Activated CD8-positive, alpha-beta memory T cell treated with anti-CD3 and anti-CD28 coated beads, Interleukin-2, amount 50 U/mL, for 24 hours (primary cell): Measurements from ENCODE around the gene IARS1.
A peak's percentile ranks its signal among the peaks of the same experiment; 100 is the strongest.

ENCODE experiments used
- DNase-seq: peaks from one replicate; pipeline ENCODE4 v3.0.0-alpha.2; 2020; ENCODE audit errors: extremely low read depth

IARS1 gene

GRCh38 chr9:92293452-92294296 is at the start of gene IARS1:
TSS of gene IARS1 (minus strand) at chr9:92293697. CDS start at chr9:92289419, 4,278 bp downstream.
- peak; percentile 100 for DNase-seq

GRCh38 chr9:92342825-92343488 is 49.5 kb upstream of the IARS1 start:
- no peak for DNase-seq

- DNase-seq: no peak
Observed at GRCh38 chr9:92341578-92341977, 48.1 kb upstream of the IARS1 start.

DNA sequence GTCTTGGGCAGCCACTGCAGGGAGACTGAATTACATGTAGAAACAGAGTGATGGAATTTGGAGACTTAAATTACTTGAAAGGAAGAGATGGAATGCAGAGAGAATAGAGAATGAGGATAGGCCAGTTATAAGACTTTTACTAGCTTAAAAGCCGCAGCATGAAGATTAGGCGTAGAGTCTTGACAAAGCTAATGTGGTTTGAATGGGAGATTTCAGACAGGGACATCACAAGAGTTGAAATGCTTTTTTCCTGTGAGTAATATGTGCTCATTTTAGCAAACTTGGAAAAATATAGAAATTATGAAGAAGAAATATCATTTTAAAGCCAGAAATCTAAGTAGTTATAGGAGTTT is 39.8 kb upstream of the IARS1 start:
- no peak for DNase-seq

DNA sequence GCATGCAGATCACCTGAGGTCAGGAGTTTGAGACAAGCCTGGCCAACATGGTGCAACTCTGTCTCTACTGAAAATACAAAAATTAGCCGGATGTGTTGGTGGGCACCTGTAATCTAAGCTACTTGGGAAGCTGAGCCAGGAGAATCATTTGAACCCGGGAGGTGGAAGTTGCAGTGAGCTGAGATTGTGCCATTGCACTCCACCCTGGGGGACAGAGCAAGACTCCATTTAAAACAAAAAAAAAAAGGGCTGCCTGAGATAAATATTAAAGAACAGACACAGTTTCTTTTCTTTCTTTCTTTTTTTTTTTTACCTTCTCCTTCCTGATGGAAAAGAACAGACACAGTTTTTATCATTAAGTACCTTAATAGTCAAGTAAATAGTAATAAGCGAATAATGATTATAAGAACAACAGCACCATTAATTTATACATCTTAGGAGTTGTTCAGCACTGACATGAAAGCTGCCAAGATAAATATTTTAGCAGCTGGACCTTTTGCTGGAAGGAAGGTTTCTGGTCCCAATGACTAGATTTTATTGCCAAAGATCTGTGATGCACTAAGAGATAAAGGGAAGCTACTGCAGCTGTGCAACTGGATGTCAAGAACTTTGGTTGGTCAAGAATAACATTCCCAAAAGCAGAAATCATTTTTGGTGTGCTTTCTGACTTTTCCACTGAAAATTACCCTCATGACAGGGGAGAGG is 39.2 kb upstream of the IARS1 start:
- DNase-seq: no peak

DNA sequence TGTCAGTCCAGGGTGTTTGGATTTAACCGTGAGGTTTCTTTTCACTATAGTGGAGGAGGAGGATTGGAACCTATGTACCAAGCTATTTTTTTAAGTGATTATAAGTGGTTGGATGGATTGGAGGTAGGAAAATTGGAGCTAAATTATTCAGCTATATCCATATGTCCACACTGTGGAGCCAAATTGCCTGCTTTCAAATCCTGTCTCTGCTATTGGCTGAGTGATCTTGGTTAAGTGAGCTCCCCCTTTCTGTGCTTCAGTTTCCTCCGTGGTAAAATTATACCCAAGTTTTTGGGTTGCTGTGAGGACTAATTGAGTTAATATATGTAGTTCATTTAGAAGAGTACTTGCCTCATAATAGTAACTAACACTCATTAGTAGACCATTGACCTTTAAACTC is 34.7 kb upstream of the IARS1 start:
- DNase-seq: no peak

DNA sequence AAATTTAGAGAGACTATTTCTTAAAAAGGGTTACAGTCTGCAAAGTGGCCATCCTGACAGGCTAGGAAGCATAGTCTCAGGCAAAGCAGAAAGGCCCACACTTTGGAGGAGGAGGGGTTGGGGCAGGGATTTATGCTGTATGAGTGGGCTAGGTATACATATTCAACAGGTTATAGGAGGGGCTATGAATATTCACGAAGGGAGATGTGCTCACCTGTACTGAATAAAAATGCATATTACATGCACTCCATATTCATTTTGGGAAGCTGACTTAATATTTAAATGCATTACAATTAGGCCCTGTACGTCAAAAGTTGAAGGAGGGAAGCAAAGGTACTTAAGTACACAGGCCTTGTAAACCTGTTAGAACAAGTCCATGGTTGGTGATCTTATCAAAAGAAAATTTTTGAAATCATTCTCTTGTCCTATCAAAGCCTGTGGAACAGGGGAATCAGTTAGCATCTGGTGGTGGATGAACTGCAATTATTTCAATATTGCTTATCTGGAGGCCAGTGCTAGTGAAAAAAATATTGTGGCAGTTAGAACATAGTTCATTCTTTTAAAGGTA is 33.9 kb upstream of the IARS1 start:
- DNase-seq: no peak

DNA sequence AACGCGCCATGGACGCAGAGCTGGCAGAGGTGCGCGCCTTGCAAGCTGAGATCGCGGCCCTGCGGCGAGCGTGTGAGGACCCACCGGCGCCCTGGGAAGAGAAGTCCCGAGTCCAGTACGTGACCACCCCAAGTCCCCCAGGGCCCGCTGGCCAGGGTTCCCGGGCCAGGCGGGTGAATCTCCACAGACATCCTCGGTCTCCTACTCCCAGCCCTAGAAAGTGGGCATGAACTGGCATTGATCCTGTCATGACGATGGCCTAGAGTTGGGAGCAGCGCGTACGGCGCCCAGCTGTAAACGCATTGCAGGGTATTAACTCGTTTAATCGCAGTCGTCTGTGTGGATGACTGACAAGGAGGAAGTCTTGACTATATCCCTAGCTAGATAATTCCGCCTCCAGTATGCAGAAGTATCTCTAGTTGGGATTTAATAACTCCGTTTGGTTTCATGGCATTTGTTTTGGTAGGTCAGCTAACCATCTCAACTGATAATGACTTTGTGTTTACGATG is 32.5 kb upstream of the IARS1 start:
- DNase-seq: no peak

DNA sequence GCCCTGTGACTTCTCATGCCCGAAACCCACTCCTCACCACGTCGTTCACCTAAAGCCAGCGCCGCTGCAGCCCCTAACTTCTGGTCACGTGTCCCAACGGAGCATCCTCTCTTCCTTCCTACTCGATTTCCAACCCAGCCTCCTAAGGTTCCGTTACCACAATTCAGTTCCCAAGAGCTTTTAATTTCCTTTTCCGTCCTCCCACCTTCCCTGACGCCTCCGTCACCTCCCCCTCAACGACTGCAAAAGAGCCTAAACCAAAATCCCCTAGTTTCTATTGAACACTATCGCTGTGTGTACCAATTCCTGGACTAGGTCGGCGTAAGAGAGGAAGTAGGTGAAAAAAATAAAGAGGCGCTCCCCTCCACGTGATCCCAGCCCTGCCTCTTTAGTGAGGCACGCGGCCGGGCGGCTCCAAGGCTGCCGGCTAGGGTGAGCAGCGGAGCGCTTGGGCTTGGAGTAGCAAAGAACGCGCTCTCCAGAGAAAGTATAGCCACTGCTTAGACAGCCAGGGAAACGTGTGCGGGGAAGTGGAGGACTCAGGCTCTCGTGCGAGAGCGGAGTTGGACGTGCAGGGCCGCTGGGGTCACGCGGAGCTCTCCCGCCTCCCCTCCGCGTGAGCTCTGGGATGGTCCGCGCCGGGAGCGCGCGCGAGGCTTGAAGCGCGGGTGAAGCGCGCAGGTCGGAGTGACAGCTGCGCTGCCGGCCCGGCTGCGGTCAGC is 31.9 kb upstream of the IARS1 start, which contains the start of the genes CENPP and NOL8:
CENPP (plus strand) TSS at position 685 of the 722 bp plus-strand sequence.
NOL8 (minus strand) TSS at position 82 of the 722 bp plus-strand sequence. CDS start 1,189 bp downstream, outside the sequence.
- peak; percentile 60 for DNase-seq

GRCh38 chr9:92324889-92325268 is 31.4 kb upstream of the IARS1 start:
- DNase-seq: no peak

GRCh38 chr9:92324431-92324830 is 30.9 kb upstream of the IARS1 start:
- no peak for DNase-seq

GRCh38 chr9:92315456-92315855 is 22.0 kb upstream of the IARS1 start:
- DNase-seq: no peak

GRCh38 chr9:92313624-92314012 is 20.1 kb upstream of the IARS1 start:
- DNase-seq: no peak

- no peak for DNase-seq
Observed at GRCh38 chr9:92312887-92313623, 19.6 kb upstream of the IARS1 start.

GRCh38 chr9:92310562-92310961 is 17.1 kb upstream of the IARS1 start:
- DNase-seq: no peak

DNA sequence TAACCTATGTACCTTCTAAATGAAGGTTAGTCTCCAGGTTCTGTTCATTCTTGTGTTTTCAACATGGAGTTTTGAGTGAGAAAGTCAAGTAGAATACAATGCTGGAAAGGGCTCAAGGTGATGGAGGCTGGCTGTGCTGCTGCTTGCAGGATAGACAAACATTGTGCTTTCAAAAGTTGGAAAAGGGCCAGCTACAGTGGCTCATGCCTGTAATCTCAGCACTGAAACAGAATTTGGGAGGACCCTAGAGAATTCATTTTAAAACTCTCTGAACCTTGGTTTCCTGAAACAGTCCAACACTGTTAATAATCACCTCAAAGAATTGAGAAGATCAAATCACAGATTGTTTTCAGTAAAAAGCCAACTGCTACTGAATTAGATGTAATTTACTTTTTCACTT is 15.4 kb upstream of the IARS1 start:
- DNase-seq: no peak

- DNase-seq: no peak
Observed at GRCh38 chr9:92300936-92301335, 7.4 kb upstream of the IARS1 start.

- DNase-seq: no peak
Observed at GRCh38 chr9:92299116-92299515, 5.6 kb upstream of the IARS1 start.

- no peak for DNase-seq
Observed at GRCh38 chr9:92298036-92298435, 4.5 kb upstream of the IARS1 start.

DNA sequence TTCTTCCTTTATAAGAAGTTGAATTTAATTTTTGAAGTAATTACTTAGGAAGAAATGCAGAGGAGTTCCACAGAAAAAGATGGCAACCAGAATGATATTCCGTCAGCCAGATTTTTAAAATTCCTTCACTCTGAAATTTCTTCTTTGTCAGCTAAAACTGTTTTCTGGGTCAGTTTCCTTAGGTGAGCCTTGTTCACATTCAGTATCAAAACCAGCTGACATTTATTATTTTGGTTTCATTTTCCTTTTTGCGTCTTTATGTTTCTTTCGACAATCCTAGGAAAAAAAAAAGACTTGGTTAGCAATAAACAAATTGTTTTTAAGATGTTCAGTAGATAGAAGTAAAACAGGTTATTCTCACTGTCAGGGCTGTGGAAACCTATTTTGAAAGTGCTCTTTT is 4.1 kb upstream of the IARS1 start:
- DNase-seq: no peak

- no peak for DNase-seq
Observed at GRCh38 chr9:92295827-92296258, 2.3 kb upstream of the IARS1 start.
